ENCODE results near the gene GIGYF2. TPM values are rescaled to one million over a fixed set of nuclear protein-coding genes. Genes with fewer than 3 reads are reported as not detected.

GIGYF2 gene
- total and polyA plus RNA-seq, 2 experiments from 2014 or later: 29.8 to 63.6 TPM

DNA sequence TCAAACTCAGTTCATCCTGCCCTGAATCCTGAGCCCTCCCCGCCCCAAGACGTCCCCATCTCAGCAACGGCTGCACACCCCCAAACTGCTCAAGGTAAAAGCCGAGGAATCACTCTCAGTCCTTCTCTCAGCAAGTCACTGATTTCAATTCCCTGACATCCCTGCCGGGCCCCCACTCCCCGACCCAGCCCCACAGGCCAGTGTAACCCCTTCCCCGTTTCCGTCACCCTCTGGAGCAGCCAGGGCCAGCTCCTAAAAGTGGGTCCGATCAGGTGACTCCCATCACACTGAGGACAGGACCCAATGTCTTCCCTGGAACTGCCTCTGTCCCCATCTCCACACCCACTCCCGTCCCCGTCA is 193.4 kb downstream of the GIGYF2 start:
- Histone ChIP-seq H3K4me3 (no peak overlapping the region), H4K20me1 (ENCODE audit: insufficient read depth, poor library complexity, severe bottlenecking) (no peaks in the 10 kb centered on the region), H2AFZ (no peak overlapping the region), H3K9me2 (replicated peaks; ENCODE audit: insufficient read depth) (no peaks in the 10 kb centered on the region), H3K27ac (no peak overlapping the region), H3K4me2 (peak overlapping the region; percentile 52), H3K9me3 (ENCODE audit: low read depth) (no peaks in the 10 kb centered on the region), H3K27me3 (no peaks in the 10 kb centered on the region), H3K4me1 (ENCODE audit: insufficient read depth) (no peaks in the 10 kb centered on the region), H3K79me2 (no peaks in the 10 kb centered on the region), H3K36me3 (replicated peaks; ENCODE audit: insufficient read depth, low read depth) (no peaks in the 10 kb centered on the region)
- TF ChIP-seq CTCF (IDR thresholded peaks at IDR 0.05; ENCODE audit: poor library complexity) (no peak), EZH2 (IDR thresholded peaks at IDR 0.05; ENCODE audit: borderline replicate concordance) (no peak), EZH2phosphoT487 (IDR thresholded peaks at IDR 0.05; ENCODE audit: low read depth, severe bottlenecking, unreplicated experiment) (no peak)
- no peak for DNase-seq (ENCODE audit: low spot score)
- 89% methylated on average over 11 of the region's 11 CpGs for WGBS (ENCODE audit: low lambda C conversion rate, missing lambda C conversion rate)

DNA sequence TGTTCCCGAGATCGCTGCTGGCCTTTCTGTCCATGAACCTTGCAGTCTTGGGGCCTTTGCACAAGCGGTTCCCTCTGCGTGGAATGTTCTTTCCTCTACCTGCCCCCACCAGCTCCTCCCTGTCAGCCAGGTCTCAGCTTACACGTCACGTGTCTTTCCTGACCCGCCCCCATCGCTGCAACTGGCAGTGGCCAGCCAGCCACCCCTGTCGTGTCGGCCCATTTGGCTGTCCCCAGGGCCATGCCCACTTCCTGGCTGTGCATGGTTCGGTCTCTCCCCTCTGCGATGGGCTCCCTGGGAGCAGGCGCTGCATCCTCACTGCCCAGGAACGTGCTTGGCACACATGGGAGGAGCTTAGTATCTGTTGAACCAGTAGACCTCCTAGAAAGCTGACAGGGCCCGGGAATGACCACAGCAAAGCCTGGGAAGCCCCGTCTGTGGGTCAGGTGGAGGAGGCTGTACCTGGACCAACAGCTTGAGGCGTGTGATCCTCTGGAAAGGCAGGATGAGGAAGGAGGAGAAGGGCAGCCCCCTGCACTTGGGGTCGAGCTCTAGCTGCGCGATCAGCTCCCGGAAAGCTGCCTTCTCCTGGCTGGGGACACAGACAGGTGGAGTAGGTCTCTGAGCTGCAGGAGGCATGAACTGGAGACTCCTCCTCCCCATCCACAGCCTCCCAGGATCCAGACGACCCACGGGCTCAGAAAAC is 193.9 kb downstream of the GIGYF2 start:
- no peaks in the 10 kb centered on the region for H3K36me3 ChIP-seq (replicated peaks; ENCODE audit: insufficient read depth, low read depth)
- no peak overlapping the region for H2AFZ ChIP-seq
- no peaks in the 10 kb centered on the region for H3K79me2 ChIP-seq
- no peaks in the 10 kb centered on the region for H3K9me3 ChIP-seq (ENCODE audit: low read depth)
- no peaks in the 10 kb centered on the region for H3K27me3 ChIP-seq
- no peaks in the 10 kb centered on the region for H3K4me1 ChIP-seq (ENCODE audit: insufficient read depth)
- WGBS (ENCODE audit: low lambda C conversion rate, missing lambda C conversion rate): 37% methylated on average over 23 of the region's 23 CpGs
- no peaks in the 10 kb centered on the region for H4K20me1 ChIP-seq (ENCODE audit: insufficient read depth, poor library complexity, severe bottlenecking)
- peak; percentile 62 for DNase-seq (ENCODE audit: low spot score)
- TF ChIP-seq EZH2phosphoT487 (IDR thresholded peaks at IDR 0.05; ENCODE audit: low read depth, severe bottlenecking, unreplicated experiment) (no peak), CTCF (IDR thresholded peaks at IDR 0.05; ENCODE audit: poor library complexity) (no peak), EZH2 (IDR thresholded peaks at IDR 0.05; ENCODE audit: borderline replicate concordance) (no peak)
- no peak overlapping the region for H3K27ac ChIP-seq
- peak overlapping the region; percentile 52 for H3K4me2 ChIP-seq
- H3K9me2 ChIP-seq (replicated peaks; ENCODE audit: insufficient read depth): no peaks in the 10 kb centered on the region
- H3K4me3 ChIP-seq: no peak overlapping the region

GRCh38 chr2:232891621-232892071 is 194.5 kb downstream of the GIGYF2 start:
- Histone ChIP-seq H3K4me3 (no peak overlapping the region), H4K20me1 (ENCODE audit: insufficient read depth, poor library complexity, severe bottlenecking) (no peaks in the 10 kb centered on the region), H3K27me3 (no peaks in the 10 kb centered on the region), H3K9me2 (replicated peaks; ENCODE audit: insufficient read depth) (no peaks in the 10 kb centered on the region), H2AFZ (no peak overlapping the region), H3K4me1 (ENCODE audit: insufficient read depth) (no peaks in the 10 kb centered on the region), H3K27ac (no peak overlapping the region), H3K79me2 (no peaks in the 10 kb centered on the region), H3K9me3 (ENCODE audit: low read depth) (no peaks in the 10 kb centered on the region), H3K4me2 (no peak overlapping the region), H3K36me3 (replicated peaks; ENCODE audit: insufficient read depth, low read depth) (no peaks in the 10 kb centered on the region)
- TF ChIP-seq CTCF (IDR thresholded peaks at IDR 0.05; ENCODE audit: poor library complexity): no peak
- WGBS (ENCODE audit: low lambda C conversion rate, missing lambda C conversion rate): 92% methylated on average over 11 of the region's 11 CpGs
- no peak for DNase-seq (ENCODE audit: low spot score)

Data from hepatocyte (in vitro differentiated cells).